ENCODE measurements around the gene SEC14L6. TPM values are rescaled to one million over a fixed set of nuclear protein-coding genes. Genes with fewer than 3 reads are reported as not detected.

SEC14L6 gene
- total RNA-seq, 1 experiment from 2014 or later: 1.1 TPM

DNA sequence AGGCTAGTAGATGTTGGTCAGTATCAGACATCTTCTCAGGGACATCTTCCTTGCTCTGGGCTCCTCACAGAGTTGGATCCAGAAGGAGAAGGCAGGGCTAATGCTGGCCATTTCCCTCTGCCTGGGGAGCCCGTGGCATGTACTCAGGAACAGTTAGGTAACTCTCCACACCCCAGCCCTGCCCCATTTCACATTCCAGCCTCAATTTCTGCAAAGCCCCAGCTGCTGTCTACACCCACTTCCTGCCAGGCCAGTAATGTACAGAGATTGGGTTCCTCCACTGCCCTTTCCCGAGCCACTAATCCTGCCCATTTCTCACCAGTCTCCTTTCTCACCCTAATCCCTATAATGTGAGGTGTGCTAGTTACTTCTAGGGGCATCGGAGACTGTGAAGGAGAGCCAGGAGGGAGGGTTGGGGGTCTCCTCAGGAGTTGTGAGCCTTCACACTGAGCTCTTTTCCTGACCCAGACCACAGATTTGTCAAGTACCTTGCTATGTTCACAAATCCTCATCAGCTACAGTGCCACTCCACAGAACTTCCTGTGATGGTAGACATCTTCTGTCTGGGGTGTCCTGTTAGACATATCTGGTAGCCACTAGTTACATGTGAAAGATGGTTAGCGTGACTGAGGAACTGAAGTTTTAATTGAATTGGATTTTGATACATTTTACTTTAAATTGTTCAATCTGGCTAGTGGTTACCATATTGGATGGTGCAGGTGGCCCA, 73.4 kb downstream of the SEC14L6 start:
- H4K20me1 ChIP-seq (ENCODE audit: control insufficient read depth, insufficient read depth, insufficient read length): no peaks in the 10 kb centered on the region
- no peaks in the 10 kb centered on the region for H3K79me2 ChIP-seq (ENCODE audit: insufficient read depth, low read length)
- no peak for DNase-seq
- H4K8ac ChIP-seq (replicated peaks; ENCODE audit: insufficient read length, low read depth, low read length): no peak overlapping the region
- Mint-ChIP-seq H3K27me3 (ENCODE audit: low read depth) (peaks cover 29% of the 10 kb centered on the region), H3K9me3 (no peaks in the 10 kb centered on the region; a peak in 1 of 5 replicates), H3K4me1 (peaks cover 4 to 12% of the 10 kb centered on the region in 2 experiments), H3K27ac (no peak overlapping the region), H3K4me3 (no peak overlapping the region), H3K36me3 (ENCODE audit: insufficient read depth in 1 of 3, low read depth in 3 of 3) (no peaks in the 10 kb centered on the region)
- H3K23ac ChIP-seq (ENCODE audit: insufficient read length, low read depth, low read length): no peak overlapping the region
- no peaks in the 10 kb centered on the region for H3K23me2 ChIP-seq (ENCODE audit: insufficient read length, low read depth, low read length, poor library complexity, severe bottlenecking)
- no peak overlapping the region for H4K5ac ChIP-seq (ENCODE audit: insufficient read length, low read depth, low read length)
- H2BK12ac ChIP-seq (ENCODE audit: insufficient read length, low read depth, low read length): no peak overlapping the region
- H2BK120ac ChIP-seq (ENCODE audit: low read depth, low read length, poor library complexity, severe bottlenecking): no peak overlapping the region
- H3K14ac ChIP-seq (ENCODE audit: insufficient read depth, low read length): no peak overlapping the region
- H4K91ac ChIP-seq (ENCODE audit: insufficient read length, low read depth, low read length): no peak overlapping the region
- no peak overlapping the region for H3K4ac ChIP-seq (ENCODE audit: low read depth, low read length)
- no peak overlapping the region for H3K4me2 ChIP-seq (ENCODE audit: insufficient read depth, insufficient read length, low read length)
- H3K9ac ChIP-seq (ENCODE audit: extremely low read depth, insufficient read length, low read length): no peak overlapping the region
- no peak overlapping the region for H2BK20ac ChIP-seq (ENCODE audit: low read depth, low read length, poor library complexity, severe bottlenecking)
- no peak overlapping the region for H3K27ac ChIP-seq (ENCODE audit: insufficient read length, low read depth, low read length)
- no CpG with 5 or more reads among the region's 4 CpGs for WGBS (ENCODE audit: extremely low coverage, insufficient read length, low lambda C conversion rate)
- H2AFZ ChIP-seq (ENCODE audit: low read length): no peak overlapping the region
- H2BK5ac ChIP-seq (ENCODE audit: insufficient read length, low read length): no peak overlapping the region
- H2AK5ac ChIP-seq (ENCODE audit: insufficient read length, low read length): no peak overlapping the region
- no peaks in the 10 kb centered on the region for H3K4me1 ChIP-seq (ENCODE audit: insufficient read depth, low read length)
- TF ChIP-seq, protein P1, sequence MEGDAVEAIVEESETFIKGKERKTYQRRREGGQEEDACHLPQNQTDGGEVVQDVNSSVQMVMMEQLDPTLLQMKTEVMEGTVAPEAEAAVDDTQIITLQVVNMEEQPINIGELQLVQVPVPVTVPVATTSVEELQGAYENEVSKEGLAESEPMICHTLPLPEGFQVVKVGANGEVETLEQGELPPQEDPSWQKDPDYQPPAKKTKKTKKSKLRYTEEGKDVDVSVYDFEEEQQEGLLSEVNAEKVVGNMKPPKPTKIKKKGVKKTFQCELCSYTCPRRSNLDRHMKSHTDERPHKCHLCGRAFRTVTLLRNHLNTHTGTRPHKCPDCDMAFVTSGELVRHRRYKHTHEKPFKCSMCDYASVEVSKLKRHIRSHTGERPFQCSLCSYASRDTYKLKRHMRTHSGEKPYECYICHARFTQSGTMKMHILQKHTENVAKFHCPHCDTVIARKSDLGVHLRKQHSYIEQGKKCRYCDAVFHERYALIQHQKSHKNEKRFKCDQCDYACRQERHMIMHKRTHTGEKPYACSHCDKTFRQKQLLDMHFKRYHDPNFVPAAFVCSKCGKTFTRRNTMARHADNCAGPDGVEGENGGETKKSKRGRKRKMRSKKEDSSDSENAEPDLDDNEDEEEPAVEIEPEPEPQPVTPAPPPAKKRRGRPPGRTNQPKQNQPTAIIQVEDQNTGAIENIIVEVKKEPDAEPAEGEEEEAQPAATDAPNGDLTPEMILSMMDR (conservative IDR thresholded peaks at IDR 0.05): no peak
- no peak overlapping the region for H3T11ph ChIP-seq (ENCODE audit: low read length)
- no peaks in the 10 kb centered on the region for H3K27me3 ChIP-seq (ENCODE audit: insufficient read depth, low read length)
- no peak overlapping the region for H3K56ac ChIP-seq (ENCODE audit: insufficient read length, low read depth, low read length)
- H3K18ac ChIP-seq (ENCODE audit: insufficient read length, low read depth, low read length): no peak overlapping the region
- H2BK15ac ChIP-seq (ENCODE audit: low read depth, low read length): no peak overlapping the region
- H3K79me1 ChIP-seq (ENCODE audit: insufficient read depth, low read depth, low read length, poor library complexity, severe bottlenecking): no peaks in the 10 kb centered on the region
- no peaks in the 10 kb centered on the region for H3K9me3 ChIP-seq (ENCODE audit: control insufficient read depth, low read depth, low read length)

Other genes with a start within 250 kb of the SEC14L6 start
- gene TBC1D10A, start 219.8 kb downstream of the SEC14L6 start, total RNA-seq (2021): 8.2 and 8.4 TPM in 2 replicates
- 211 and 225 TPM in 2 replicates for gene SF3A1, start 189.8 kb downstream of the SEC14L6 start, total RNA-seq (2021)
- 4.3 and 4.8 TPM in 2 replicates for gene CCDC157, start 189.7 kb downstream of the SEC14L6 start, total RNA-seq (2021)
- 22.6 and 24.5 TPM in 2 replicates for gene RNF215, start 159.3 kb downstream of the SEC14L6 start, total RNA-seq (2021)
- 8.2 and 8.5 TPM in 2 replicates for gene SEC14L2, start 149.7 kb downstream of the SEC14L6 start, total RNA-seq (2021)
- 46.8 and 56.8 TPM in 2 replicates for gene MTFP1, start 121.0 kb downstream of the SEC14L6 start, total RNA-seq (2021)
- gene SEC14L3, start 74.7 kb downstream of the SEC14L6 start, total RNA-seq (2021): not detected in 2 replicates
- 0.09 and 0.17 TPM in 2 replicates for gene SEC14L4, start 41.0 kb downstream of the SEC14L6 start, total RNA-seq (2021)
- gene GAL3ST1, start 27.9 kb upstream of the SEC14L6 start, total RNA-seq (2021): 5.1 TPM in 2 replicates
- 133 and 140 TPM in 2 replicates for gene PES1, start 45.2 kb upstream of the SEC14L6 start, total RNA-seq (2021)
- gene TCN2, start 60.4 kb upstream of the SEC14L6 start, total RNA-seq (2021): 39.0 and 42.2 TPM in 2 replicates
- 3.7 and 3.9 TPM in 2 replicates for gene SLC35E4, start 89.0 kb upstream of the SEC14L6 start, total RNA-seq (2021)
- 1.9 and 2.6 TPM in 2 replicates for gene DUSP18, start 121.1 kb upstream of the SEC14L6 start, total RNA-seq (2021)
- 3.4 and 3.6 TPM in 2 replicates for gene OSBP2, start 148.1 kb upstream of the SEC14L6 start, total RNA-seq (2021)